OCI-LY1 (cell line): Measurements from ENCODE around the gene CLEC9A.

Experiments used
- CTCF ChIP-seq: fragments of 200-600 bp; sonication (generic), shearing (Covaris generic); IDR thresholded peaks from 2 replicates; pipeline ENCODE4 v1.5.1; 2017; ENCODE audit warnings: mild to moderate bottlenecking, antibody characterized with exemption, low read length, moderate library complexity, mixed read lengths
- EZH2 ChIP-seq: fragments of 200-600 bp; sonication (generic), shearing (Covaris generic); IDR thresholded peaks from 2 replicates; pipeline ENCODE4 v1.8.0; 2017; ENCODE audit warnings: borderline replicate concordance, mixed run types, mild to moderate bottlenecking, antibody characterized with exemption, low read length, moderate library complexity, mixed read lengths

- TF ChIP-seq CTCF (no peak), EZH2 (no peak)
Measured at GRCh38 chr12:10067264-10067663, 36.8 kb downstream of the CLEC9A start.
